M059J (cell line): ENCODE data around the gene BRMS1L. TPM values are rescaled to one million over a fixed set of nuclear protein-coding genes. Genes with fewer than 3 reads are reported as not detected.

Experiments used
- DNase-seq: peaks from one replicate; pipeline ENCODE4 v3.0.0-alpha.2; 2012; ENCODE audit warnings: low read depth
- total RNA-seq: library from RNA; depleted of rRNA; stranded (reverse); fragments of >200 nt; shearing (Covaris generic); gene quantifications from 2 replicates; pipeline ENCODE4 v1.2.3, GENCODE V29; 2014

The BRMS1L gene
- total RNA-seq, 1 experiment from 2014 or later = 5.5 TPM

DNA sequence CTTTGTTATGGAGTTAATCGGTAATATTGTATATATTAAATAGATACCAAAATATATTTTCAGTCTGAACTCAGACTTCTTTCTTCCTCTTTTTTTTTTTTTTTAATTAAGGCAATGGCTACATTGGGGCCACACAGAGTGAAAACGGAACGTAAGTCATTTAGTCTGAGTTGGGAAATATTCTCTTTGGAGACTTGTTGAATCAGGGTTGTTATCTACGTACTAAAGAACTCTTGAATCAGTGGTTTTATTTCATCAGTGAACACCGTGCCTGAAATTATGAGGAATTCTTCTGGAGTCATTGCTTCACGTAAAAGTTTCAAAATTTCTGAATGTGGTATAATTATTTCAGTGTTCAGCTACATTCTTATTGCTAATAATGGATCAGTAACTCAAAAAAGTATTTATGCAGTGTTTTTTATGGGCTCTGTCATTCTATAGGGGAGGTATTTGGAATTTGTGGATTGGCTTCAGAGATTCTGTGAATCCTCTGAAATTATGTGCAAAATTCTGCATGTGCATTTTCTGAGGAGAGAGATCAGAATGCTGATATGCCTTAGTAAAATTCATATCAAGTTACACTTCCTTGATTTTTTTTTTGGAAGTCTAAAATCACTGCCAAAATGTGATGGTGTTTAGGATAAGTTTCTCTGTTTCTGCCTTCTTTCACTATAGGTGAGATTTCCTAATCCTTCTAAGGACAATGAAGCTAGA, 39.6 kb downstream of the BRMS1L start:
- DNase-seq = no peak

GRCh38 chr14:35866595-35867279, 40.6 kb downstream of the BRMS1L start:
- no peak for DNase-seq

- no peak for DNase-seq
Observed at GRCh38 chr14:35867280-35867629, 41.1 kb downstream of the BRMS1L start.

DNA sequence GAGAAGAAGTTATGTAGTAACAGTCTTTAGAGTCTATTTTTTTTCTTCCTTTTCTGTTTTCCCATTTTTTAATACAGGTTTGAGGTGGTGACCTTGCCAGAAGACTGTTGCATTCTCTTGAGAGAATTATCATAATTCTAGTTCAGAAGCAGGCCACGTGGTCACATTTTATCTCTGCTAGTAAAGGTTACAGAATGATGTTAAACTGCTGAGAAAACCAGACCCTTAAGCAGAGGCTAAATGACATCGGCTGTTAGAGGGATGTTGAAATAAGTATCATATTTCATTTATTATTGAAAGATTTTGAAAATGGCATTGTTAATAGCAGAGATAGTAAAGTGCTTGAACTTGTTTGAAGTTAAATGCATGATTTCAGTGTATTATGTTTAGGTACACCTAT, 49.2 kb downstream of the BRMS1L start:
- DNase-seq = no peak

GRCh38 chr14:35877276-35877675, 51.1 kb downstream of the BRMS1L start:
- peak; percentile 15 for DNase-seq

DNA sequence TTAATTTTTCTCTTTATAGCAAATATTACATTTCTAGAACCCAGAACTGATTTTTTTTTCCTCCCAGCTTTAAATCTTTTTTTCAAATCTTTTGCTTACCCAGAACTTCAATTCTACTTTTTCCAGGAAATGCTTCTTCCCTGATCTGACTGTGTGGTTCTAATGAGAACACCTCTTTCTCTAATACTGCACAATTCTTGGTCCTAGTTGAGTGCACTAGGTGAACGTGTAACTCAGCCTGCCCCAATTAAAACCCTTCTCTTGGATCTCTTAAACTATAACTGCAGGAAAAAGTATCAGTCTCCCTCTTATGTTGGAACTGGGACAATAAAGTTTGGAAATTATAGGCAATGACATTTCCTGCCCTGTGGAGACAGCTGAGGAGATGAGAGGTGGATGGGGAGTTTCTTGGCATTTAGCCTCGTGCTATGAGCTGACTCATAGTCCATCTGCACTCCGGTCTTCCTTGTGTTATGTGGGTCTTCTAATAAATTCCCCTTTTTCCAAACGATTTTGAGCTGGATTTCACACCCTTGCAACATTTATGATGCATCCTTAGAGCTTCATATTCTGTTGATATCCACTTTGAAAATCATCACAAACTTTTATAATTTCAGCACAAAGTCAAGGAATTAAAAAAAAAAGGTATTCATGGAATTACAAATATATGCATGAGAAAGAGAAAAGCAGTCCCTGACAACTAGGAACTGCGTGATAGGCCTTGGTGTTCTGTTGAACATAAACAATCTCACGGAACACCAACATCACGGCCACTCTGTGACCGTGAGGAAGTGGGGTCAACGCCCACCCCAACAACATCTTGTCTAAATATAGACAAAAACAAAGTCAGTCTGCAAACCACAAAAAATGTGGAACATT, 52.4 kb downstream of the BRMS1L start:
- peak; percentile 86 for DNase-seq

- DNase-seq = peak; percentile 40
Observed at GRCh38 chr14:35879151-35879648, 53.1 kb downstream of the BRMS1L start.

DNA sequence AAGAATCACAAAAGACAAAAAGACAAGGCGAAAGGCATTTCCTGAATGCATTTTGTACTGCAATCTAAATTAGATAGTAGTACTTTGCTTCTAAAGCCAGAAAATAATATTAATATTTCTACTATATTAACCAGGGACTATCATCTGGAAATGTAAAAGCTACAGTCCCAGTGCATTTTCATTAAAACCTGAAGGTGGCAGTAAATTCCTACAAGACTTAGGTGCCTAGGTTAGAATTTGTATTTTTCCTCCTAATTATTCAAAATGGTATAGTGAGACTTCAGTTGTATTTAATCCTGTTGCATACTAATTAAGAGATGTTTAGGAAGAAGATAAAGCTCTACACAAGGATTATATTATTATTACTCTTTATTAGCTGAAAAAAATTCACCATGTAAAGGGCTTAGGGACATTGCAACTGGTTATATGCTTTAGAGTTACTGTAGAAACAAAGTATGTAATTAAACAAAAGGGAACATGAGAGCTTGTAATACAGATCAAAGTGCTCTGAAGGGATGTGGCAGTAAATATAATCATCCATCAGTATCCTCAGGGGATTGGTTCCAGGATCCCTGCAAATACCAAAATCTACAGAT, 53.6 kb downstream of the BRMS1L start:
- peak; percentile 15 for DNase-seq

- DNase-seq = no peak
Observed at GRCh38 chr14:35881280-35881679, 55.1 kb downstream of the BRMS1L start.

- peak; percentile 36 for DNase-seq
Observed at GRCh38 chr14:35883677-35884293, 57.6 kb downstream of the BRMS1L start.

- no peak for DNase-seq
Observed at GRCh38 chr14:35890308-35890707, 64.2 kb downstream of the BRMS1L start.

GRCh38 chr14:35895256-35895655, 69.1 kb downstream of the BRMS1L start:
- no peak for DNase-seq

- DNase-seq = no peak
Observed at GRCh38 chr14:35897616-35898111, 71.5 kb downstream of the BRMS1L start.

- no peak for DNase-seq
Observed at GRCh38 chr14:35898217-35898775, 72.2 kb downstream of the BRMS1L start.

GRCh38 chr14:35900741-35901140, 74.6 kb downstream of the BRMS1L start:
- no peak for DNase-seq

- no peak for DNase-seq
Observed at GRCh38 chr14:35909665-35910064, 83.5 kb downstream of the BRMS1L start.

GRCh38 chr14:35910191-35910590, 84.1 kb downstream of the BRMS1L start:
- no peak for DNase-seq

DNA sequence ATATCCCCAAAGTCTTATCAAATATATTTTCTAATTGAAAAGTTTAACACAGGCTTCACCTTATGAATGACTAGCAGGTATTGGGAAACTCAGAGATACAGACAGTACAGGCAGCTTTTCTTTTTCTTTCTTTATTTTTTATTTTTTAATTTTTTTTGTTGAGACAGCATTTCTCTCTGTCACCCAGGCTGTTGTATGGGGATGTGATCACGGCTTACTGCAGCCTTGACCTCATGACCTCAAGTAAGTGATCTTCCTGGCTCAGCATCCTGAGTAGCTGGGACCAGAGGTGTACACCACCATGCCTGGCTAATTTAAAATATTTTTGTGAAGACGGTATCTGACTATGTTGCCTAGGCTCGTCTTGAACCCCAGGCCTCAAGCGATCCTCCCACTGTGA, 85.0 kb downstream of the BRMS1L start:
- DNase-seq = no peak

DNA sequence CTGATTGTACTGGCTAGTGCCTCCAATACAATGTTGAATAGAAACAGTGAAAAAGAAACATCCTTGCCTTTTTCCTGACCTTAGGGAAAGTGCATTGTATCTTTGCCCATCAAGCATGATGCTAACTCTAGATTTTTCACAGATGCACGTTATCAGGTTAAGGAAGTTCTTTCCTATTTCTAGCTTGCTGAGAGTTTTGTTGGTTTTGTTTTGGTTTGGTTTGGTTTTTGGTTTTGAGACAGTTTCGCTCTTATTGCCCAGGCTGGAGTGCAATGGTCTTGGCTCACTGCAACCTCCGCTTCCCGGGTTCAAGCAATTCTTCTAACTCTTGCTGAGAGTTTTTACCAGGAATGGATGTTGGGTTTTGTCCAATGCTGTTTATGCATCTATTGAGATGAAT, 89.0 kb downstream of the BRMS1L start:
- no peak for DNase-seq

DNA sequence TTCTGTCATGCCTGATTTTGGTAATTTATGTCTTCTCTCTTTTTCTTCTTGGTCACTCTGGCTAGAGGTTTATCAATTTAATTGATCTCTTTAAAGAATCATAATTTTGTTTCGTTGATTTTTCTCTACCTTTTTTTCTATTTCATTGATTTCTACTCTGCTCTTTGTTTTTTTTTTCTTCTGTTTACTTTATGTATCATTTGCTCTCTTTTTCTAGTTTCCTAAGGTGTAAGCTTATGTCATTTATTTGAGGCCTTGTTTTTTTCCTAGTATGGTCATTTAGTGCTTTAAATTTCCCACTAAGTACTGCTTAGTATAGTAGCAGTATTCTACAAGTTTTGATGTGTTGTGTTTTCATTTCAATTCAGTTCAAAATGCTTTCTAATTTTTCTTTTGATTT, 89.6 kb downstream of the BRMS1L start:
- no peak for DNase-seq
